Cerebellar cortex (tissue), 1 donor: ENCODE measurements around the gene NCOA7.
"Not testable (repeated sequence)": the region's sequence is repeated elsewhere in the genome, so short reads cannot be mapped to it uniquely, and the experiment has no call there.

Source experiments
- DNase-seq: peaks from one replicate; pipeline ENCODE4 v3.0.0-alpha.2; 2015; ENCODE audit warnings: low spot score

Gene NCOA7

GRCh38 chr6:125791151-125791819, 525 bp downstream of the NCOA7 start:
- peak; percentile 83 for DNase-seq

GRCh38 chr6:125791820-125792165, 1.0 kb downstream of the NCOA7 start:
- DNase-seq: no peak

- no peak for DNase-seq
Observed at GRCh38 chr6:125792172-125792571, 1.4 kb downstream of the NCOA7 start.

GRCh38 chr6:125792680-125793079, 1.9 kb downstream of the NCOA7 start:
- no peak for DNase-seq

GRCh38 chr6:125793280-125793679, 2.5 kb downstream of the NCOA7 start:
- DNase-seq: peak; percentile 67

- peak; percentile 42 for DNase-seq
Observed at GRCh38 chr6:125793863-125794262, 3.1 kb downstream of the NCOA7 start.

GRCh38 chr6:125794342-125795137, 3.8 kb downstream of the NCOA7 start:
- DNase-seq: no peak

- no peak for DNase-seq
Observed at GRCh38 chr6:125795301-125795700, 4.5 kb downstream of the NCOA7 start.

GRCh38 chr6:125797120-125797885, 6.5 kb downstream of the NCOA7 start:
- DNase-seq: no peak

- DNase-seq: no peak
Observed at GRCh38 chr6:125797886-125798444, 7.2 kb downstream of the NCOA7 start.

GRCh38 chr6:125798734-125799508, 8.2 kb downstream of the NCOA7 start:
- DNase-seq: no peak

- DNase-seq: no peak
Observed at GRCh38 chr6:125802383-125802782, 11.6 kb downstream of the NCOA7 start.

- DNase-seq: no peak
Observed at GRCh38 chr6:125802943-125803377, 12.2 kb downstream of the NCOA7 start.

GRCh38 chr6:125804264-125804663, 13.5 kb downstream of the NCOA7 start:
- DNase-seq: no peak

GRCh38 chr6:125804866-125805425, 14.2 kb downstream of the NCOA7 start:
- not testable (repeated sequence) for DNase-seq

- no peak for DNase-seq
Observed at GRCh38 chr6:125806813-125807212, 16.1 kb downstream of the NCOA7 start.

- DNase-seq: no peak
Observed at GRCh38 chr6:125807293-125807692, 16.5 kb downstream of the NCOA7 start.

- DNase-seq: no peak
Observed at GRCh38 chr6:125808060-125808459, 17.3 kb downstream of the NCOA7 start.

- no peak for DNase-seq
Observed at GRCh38 chr6:125808591-125808990, 17.8 kb downstream of the NCOA7 start.

GRCh38 chr6:125809570-125810170, 18.9 kb downstream of the NCOA7 start:
- no peak for DNase-seq

GRCh38 chr6:125810445-125810844, 19.7 kb downstream of the NCOA7 start:
- DNase-seq: no peak
